ENCODE measurements around the gene RAB20. TPM values are rescaled to one million over a fixed set of nuclear protein-coding genes. Genes with fewer than 3 reads are reported as not detected.
A peak's percentile ranks its signal among the peaks of the same experiment; 100 is the strongest.

The RAB20 gene
- total and polyA plus RNA-seq, 9 of the 15 experiments (the other 6 are each of a cell fraction or from before 2014, with no cell fraction given), result 0.62 to 9.2 (median 5.4) TPM

DNA sequence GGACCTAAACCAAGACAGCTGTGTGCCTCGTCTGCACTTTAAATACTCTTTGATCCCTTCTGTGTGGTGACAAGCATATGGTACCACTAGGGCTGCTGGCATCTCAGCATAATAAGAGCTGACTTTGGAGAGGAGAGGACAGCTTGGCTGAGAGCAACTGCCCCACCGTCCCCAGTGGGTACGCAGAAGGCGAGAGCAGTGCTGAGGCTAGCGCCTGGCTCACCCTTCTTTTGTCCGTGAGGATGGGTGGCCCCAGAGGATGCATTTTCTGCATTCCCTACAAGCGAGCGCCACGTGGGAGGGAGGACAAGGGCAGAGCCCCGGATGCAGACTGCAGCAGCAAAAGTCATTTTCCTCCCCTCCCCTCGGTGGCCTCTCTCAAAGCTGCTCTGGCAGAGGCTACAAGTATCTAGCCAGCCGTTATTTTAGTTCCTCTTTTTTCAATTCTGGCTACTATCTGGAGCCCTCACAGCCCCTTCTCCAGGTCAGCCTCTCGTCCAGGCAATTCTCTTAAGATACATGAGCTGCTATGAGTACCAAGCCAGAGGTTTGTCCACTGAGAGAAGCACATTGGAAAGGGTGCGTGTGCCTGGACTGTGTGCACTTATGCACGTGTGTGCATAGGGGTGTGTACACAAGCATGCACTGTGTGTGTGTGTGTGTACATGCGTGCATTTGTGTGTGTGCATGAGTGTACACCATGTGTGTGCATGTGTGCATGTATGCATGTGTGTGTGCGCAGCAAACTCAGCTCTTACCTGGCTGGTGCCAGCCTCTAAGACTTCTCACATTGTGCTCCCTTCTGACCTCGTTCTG lies 51.3 kb downstream of the RAB20 start (continued):
- TF ChIP-seq ASH1L (IDR thresholded peaks at IDR 0.05; ENCODE audit: borderline replicate concordance, low read depth, partially characterized antibody) (no peak), FOXJ3 (CRISPR knock-in tag; IDR thresholded peaks at IDR 0.05) (no peak), MTA2 (IDR thresholded peaks at IDR 0.05; ENCODE audit: low read depth) (no peak), ATF1 (CRISPR knock-in tag; IDR thresholded peaks at IDR 0.05) (no peak), ATF1 (tag; IDR thresholded peaks at IDR 0.05) (no peak), PHF8 (IDR thresholded peaks at IDR 0.05; ENCODE audit: borderline replicate concordance, low read length) (no peak), PTRF (tag; IDR thresholded peaks at IDR 0.05) (no peak), MED1 (CRISPR knock-in tag; IDR thresholded peaks at IDR 0.05; ENCODE audit: borderline replicate concordance) (no peak), CREBBP (IDR thresholded peaks at IDR 0.05; ENCODE audit: low read depth, low read length) (no peak), CREB1 (IDR thresholded peaks at IDR 0.05) (0 out of 2 replicates have a peak, but pooled peaks have one; percentile 21), CREB1 (CRISPR knock-in tag; IDR thresholded peaks at IDR 0.05) (no peak), SRSF3 (IDR thresholded peaks at IDR 0.05; ENCODE audit: insufficient read depth, low read length) (no peak), KDM4B (IDR thresholded peaks at IDR 0.05; ENCODE audit: borderline replicate concordance in 2 of 2, low read depth in 1 of 2) (no peak), MAZ (CRISPR knock-in tag; conservative IDR thresholded peaks at IDR 0.05 in 1 of 2, IDR thresholded peaks at IDR 0.05 in 1 of 2) (no peak), SIRT6 (IDR thresholded peaks at IDR 0.05; ENCODE audit: low read depth, low read length) (no peak), ZNF589 (CRISPR knock-in tag; IDR thresholded peaks at IDR 0.05; ENCODE audit: low read depth) (0 out of 2 replicates have a peak, but pooled peaks have one; percentile 4), LCOR (CRISPR knock-in tag; IDR thresholded peaks at IDR 0.05) (no peak), GTF2E2 (tag; IDR thresholded peaks at IDR 0.05) (no peak), HOXB6 (CRISPR knock-in tag; IDR thresholded peaks at IDR 0.05; ENCODE audit: borderline replicate concordance) (no peak), ETS2 (tag; IDR thresholded peaks at IDR 0.05; ENCODE audit: borderline replicate concordance, poor library complexity, severe bottlenecking) (no peak), HLTF (IDR thresholded peaks at IDR 0.05) (no peak)
- TF ChIP-seq, protein P1, sequence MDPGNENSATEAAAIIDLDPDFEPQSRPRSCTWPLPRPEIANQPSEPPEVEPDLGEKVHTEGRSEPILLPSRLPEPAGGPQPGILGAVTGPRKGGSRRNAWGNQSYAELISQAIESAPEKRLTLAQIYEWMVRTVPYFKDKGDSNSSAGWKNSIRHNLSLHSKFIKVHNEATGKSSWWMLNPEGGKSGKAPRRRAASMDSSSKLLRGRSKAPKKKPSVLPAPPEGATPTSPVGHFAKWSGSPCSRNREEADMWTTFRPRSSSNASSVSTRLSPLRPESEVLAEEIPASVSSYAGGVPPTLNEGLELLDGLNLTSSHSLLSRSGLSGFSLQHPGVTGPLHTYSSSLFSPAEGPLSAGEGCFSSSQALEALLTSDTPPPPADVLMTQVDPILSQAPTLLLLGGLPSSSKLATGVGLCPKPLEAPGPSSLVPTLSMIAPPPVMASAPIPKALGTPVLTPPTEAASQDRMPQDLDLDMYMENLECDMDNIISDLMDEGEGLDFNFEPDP (CRISPR knock-in tag; IDR thresholded peaks at IDR 0.05), result no peak
- TF ChIP-seq, protein P2, sequence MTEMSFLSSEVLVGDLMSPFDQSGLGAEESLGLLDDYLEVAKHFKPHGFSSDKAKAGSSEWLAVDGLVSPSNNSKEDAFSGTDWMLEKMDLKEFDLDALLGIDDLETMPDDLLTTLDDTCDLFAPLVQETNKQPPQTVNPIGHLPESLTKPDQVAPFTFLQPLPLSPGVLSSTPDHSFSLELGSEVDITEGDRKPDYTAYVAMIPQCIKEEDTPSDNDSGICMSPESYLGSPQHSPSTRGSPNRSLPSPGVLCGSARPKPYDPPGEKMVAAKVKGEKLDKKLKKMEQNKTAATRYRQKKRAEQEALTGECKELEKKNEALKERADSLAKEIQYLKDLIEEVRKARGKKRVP (CRISPR knock-in tag; IDR thresholded peaks at IDR 0.05), result no peak
- TF ChIP-seq, protein P3, sequence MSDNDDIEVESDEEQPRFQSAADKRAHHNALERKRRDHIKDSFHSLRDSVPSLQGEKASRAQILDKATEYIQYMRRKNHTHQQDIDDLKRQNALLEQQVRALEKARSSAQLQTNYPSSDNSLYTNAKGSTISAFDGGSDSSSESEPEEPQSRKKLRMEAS (CRISPR knock-in tag; IDR thresholded peaks at IDR 0.05), result peak; percentile 76
- TF ChIP-seq, protein P4, sequence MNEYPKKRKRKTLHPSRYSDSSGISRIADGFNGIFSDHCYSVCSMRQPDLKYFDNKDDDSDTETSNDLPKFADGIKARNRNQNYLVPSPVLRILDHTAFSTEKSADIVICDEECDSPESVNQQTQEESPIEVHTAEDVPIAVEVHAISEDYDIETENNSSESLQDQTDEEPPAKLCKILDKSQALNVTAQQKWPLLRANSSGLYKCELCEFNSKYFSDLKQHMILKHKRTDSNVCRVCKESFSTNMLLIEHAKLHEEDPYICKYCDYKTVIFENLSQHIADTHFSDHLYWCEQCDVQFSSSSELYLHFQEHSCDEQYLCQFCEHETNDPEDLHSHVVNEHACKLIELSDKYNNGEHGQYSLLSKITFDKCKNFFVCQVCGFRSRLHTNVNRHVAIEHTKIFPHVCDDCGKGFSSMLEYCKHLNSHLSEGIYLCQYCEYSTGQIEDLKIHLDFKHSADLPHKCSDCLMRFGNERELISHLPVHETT (CRISPR knock-in tag; conservative IDR thresholded peaks at IDR 0.05 in 1 of 2, IDR thresholded peaks at IDR 0.05 in 1 of 2), result no peak
